ENCODE measurements around the gene COG1.
A peak's percentile ranks its signal among the peaks of the same experiment; 100 is the strongest.

Gene COG1

DNA sequence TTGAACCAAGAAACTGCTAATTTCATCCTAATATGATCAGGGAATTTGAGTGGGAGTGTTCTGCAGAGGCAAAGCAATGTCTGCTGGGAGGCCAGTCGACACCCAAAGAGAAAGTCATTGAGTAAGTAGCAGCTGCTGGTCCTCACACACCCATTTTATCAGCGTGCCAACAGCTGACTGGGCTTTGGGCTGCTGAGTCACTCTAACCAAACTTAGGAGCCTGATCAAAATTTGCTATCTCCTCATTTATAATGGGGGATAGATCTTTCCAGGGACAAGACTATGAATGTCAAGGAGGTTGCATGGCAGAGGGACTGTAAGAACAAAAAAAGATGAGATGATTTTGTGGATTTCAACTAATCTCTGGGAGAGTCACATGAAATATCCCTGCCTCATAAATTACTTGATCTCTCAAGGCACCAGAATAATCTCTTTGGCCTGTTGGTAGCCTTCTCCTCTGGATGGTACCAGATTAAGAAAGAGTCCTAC is 35.9 kb downstream of the COG1 start:
- DNase-seq (ENCODE audit: low read depth), result peak; percentile 77

DNA sequence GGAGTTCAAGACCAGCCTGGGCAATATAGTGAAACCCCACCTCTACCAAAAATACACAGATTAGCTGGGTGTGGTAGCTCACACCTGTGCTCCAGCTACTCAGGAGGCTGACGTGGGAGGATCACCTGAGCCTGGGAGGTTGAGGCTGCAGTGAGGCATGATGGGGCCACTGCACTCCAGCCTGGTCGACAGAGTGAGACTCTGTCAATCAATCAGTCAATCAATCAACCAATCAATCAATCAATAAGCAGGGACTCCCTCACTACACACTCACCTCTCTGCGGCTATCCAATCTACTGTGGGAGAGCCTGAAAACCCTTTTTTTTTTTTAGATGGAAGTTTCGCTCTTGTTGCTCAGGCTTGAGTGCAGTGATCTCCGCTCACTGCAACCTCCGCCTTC is 37.2 kb downstream of the COG1 start:
- no peak for DNase-seq (ENCODE audit: low read depth)

DNA sequence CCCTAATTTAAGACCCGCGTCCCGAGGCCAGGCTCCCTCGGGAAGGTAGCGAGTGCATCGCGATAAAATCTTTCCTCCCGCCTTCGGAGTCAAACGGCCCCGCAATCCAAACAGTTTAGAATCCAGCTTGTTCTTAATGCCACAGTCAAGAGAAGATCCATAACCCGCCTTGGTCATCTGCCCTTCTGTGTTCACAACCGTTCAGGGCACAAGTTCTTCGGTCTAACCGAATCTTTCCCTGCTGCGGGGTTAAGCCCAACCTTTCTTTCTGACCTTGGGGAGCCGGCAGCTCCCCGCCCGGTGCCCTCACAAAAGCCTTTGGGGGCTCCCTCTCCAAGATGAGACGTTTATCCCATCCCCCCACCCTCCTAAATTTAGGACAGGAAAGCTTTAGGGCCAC is 38.5 kb downstream of the COG1 start:
- no peak for DNase-seq (ENCODE audit: low read depth)

DNA sequence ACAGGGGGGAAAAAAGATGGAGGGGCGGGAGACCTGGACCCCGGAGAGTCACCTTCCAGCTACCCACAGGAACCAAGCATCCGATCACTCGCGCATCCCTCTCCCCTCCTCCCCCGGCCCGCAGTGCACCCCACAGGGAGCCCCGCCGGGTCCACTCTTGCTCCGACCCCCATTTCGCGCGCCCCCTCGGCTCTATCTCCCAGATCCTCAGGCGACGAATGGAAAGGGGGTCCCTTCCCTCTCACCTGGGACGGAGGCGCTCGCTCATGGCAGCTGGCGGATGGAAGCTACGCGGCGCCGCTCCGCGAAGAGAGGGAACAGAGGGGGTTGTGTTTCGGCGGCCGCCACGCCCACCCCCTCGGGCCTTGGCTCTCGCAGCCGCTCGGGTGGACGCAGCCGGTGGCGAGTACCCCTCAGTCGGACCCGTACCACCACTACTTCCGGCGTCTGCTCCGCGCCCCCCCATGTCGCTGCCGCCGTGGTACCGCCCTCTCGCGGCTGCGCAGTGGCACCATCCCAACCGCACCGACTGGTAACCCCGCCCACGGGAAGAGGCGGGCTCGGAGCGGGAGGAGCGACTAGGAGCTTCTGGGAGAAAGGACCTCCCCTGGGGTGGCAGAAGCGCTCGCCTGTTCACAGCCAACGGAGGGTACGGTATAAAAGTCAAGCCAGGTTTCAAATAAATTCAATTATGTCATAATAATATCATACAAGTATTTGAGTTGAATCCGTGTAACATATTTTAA is 39.2 kb downstream of the COG1 start:
- DNase-seq (ENCODE audit: low read depth), result peak; percentile 86

DNA sequence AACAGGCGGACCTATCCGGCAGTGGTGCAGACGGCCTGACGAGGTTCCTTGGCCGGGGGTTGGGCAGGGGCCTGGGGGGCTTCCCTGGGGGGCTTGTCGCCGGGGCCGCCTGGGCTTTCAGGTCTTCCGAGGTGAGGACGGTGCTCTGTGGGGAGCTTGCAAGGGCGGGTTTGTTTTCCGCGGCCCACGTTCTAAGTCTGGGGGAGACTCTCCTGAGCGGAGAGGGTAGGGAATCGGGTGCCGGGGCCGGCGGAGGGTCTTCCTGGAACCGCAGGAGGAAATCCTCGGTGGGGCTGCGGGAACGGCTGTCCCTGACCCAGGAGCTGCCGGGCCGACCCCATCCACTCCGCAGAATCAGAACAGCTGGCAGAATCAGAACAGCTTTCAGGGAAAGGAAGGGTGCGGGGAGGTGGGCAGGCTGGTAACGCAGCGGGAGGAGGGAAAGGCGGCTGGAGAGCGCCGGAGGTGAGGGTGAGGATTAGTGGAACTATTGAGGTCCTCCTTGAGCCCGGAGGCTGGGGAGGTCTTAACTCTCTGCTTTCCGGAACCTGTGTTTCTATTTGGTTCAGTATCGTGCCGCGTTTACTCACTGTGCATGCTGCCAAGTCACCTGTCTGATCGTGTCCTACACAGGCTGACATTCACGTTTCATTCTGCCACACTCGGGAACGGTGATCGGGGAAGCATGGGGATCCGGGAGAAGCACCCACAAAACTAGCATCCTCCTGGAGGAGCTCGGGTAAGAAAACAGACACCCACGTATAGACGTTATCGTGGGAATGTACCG is 39.9 kb downstream of the COG1 start:
- peak; percentile 46 for DNase-seq (ENCODE audit: low read depth)

DNA sequence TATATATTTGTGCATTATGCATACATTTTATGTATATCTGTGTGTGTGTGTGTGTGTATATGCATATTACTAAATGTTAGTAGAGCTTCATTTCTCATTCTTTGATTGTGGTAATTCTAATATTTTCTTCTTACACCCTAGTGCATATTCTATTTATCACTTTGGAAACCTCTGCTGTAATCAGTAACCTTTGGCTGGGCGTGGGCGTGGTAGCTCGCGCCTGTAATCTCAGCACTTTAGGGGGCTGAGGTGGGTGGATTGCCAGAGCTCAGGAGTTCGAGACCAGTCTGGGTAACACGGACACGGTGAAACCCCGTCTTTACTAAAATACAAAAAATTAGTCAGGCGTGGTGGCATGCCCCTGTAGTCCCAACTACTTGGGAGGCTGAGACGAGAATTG is 41.9 kb downstream of the COG1 start:
- DNase-seq (ENCODE audit: low read depth), result no peak

DNA sequence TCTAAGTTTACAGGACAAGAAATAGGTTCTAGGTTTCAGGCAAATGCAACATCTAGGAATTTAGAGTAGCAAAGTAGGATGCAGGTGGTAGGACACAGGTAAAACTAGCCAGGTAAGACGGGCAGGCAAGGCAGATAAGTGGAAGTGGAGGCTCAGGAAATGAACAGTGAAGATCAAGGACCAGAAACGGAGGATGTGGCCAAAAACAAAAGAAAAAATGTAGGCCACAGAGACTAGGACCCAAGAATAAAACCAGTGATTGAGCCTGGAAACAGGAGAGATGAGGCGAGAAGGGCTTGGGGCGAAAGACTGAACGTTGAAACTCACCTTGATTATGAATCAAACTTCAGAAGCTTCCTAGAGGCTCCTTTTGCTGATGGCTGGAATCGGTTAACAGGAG is 44.9 kb downstream of the COG1 start:
- no peak for DNase-seq (ENCODE audit: low read depth)

DNA sequence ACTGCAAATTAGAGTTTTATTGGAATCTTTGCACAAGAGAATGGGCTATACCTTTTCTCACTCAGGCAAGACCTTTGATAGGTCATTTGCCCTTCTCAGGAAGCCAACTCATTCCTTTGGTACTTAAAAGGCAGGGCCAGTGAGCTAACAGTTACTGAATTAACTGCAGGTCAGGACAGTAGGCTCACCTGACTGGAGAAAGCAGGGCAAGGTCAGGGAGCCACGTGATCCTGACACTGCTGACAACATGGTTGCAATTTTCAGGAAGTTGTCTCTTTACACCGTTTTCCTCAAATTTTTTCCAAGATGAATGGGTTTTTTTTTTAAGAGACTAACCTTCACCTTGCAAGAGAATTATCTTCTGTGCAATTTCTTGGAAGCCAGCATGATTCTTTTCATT is 47.7 kb downstream of the COG1 start:
- no peak for DNase-seq (ENCODE audit: low read depth)

DNA sequence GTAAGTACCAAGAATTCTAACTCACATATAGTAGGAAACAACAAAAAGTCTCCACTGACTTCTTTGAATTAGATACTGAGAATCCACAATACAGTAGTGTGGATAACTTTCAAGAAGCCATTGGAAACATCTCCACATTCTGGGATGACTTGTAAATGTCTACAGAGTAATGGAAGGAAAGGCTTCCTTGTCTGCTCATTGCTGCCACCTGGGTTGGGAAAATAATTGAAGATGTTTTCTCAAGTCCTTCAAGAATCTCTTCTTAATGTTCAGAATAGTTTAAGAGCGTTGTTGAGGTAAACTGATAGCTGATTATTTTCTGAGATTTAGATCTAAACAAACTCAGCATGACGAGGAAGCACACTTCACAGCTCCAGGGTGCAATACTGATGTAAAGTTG is 54.9 kb downstream of the COG1 start:
- peak; percentile 24 for DNase-seq (ENCODE audit: low read depth)

DNA sequence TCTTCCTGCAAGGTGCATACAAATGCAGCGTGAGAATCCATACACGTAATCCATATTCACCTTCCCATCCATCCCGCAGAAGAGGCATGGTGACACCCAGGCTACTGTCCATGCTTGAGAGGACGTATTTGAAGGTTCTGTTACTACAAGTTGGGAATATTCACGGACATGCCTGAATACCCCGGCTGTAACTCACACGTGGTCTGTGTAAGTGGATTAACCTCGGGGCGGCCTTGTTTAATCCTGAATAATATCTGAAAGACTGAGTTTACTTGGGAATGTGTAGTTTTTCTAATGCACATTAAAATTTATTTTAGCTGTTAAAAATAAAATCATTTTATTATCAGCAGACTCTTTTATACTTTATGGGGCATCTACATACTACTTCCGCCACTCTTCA is 55.7 kb downstream of the COG1 start:
- DNase-seq (ENCODE audit: low read depth), result no peak

DNA sequence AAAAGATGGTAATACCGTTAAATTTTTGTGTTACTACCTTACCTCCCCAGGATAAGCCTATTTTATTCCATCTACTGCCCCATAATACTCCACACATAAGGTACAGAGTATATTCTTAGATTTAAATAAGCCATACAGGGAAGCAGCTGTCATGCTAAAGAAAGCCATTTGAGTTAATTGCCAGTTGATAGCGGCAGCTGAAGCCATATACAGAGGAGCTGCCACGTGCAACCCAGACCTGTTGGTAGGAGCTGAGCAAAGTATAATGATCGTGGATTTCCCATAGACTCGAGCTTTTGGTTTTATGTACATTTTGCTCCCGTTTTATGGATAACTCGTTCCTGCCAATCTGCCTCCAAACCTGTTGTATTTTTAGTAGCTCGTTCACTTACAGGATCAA is 56.8 kb downstream of the COG1 start:
- no peak for DNase-seq (ENCODE audit: low read depth)

DNA sequence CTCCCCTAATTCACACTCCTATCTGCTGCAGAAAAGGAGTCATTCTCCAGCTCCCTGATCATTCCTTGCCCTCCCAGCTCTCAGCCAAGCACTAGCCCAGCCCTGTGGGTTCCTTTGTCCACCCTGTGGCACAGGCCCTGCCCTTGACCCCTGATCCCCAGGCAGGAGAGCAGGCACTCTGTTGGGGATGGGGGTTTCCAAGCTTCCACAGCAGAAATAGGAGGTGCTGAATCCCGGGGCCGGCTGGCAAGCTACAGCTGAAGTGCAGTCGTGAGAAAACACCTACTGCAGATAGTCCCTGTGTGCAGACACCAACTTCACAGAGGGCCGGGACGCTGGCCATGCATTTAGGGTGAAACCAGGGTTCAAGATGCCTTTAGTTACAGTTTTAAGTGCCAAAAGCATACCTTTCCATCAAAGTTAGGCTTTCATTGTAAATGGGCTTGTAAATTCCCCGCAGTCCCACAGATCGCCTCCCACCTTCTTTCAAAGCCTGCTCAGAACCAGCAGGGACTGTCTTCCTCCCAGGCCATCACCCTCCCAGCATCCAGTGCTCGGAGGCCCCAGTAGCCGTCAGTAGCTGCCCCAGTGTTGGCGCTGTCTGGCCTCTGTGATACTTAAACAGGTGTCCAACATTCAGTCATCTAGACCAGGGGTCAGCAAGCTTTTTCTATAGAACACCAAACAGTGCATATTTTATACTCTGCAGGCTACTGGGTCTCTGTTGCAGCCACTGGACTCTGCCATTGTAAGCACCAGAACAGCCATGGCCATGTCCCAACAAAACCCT is 58.2 kb downstream of the COG1 start:
- DNase-seq (ENCODE audit: low read depth), result no peak

DNA sequence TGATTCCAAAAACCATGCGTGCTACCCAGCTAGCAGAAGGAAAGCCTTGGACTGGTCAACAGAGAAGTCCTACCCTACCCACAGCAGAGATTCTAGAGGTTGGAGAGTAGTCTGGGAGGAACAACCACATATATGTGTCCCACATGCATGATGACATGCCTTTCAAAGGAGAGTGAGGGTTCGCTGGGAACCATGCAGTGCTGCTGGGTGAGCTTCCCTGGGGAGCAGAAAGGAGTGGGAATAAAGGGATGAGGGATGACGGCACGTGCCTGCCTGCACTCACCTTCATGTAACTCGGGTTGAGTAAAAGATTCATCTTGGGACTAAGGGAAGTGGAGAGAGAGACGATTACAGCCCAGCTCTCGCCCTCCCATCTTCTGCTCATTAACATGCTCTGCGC is 59.0 kb downstream of the COG1 start:
- no peak for DNase-seq (ENCODE audit: low read depth)

DNA sequence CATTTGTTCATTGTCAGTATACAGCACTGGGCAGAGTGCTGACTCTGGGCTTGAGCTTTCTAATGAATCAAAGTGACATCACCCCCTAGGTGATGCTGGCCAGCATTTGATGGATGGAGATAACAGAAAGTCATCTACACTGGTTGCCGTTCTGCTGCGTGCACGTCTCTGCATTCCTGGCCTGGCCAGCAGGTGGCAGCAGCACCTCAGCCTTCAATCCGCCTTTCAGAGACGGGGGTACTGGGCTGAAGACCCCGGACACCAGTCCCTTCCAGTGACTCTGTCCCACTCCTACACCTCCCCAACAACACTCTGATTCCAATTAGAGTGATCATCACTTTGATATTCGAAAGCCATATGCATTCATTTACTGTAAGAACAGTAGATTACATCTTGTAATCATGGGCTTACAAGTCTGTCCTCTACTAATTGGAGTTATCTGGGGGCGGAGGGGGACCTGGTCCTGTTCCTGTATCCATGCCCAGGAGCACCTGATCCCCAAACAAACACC is 62.9 kb downstream of the COG1 start:
- peak; percentile 27 for DNase-seq (ENCODE audit: low read depth)

DNA sequence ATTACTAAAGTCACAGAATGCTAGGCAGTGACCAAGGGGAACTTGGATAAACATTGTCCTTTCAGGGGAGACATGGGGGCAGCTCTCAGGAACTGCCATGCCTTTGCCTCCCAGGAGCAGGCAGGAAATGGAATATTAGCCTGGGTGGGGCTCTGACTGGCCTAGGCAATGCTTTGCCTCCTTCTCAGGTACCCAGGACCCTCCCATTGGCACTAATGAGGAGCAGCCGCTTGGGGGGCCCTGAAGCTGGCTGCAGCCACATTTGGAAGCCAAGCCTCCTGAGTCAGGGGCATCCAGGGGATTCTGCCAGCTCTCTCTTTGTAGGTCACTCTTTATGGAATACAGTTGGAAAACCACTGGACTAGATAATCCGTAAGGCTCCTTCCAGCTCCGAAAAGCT is 63.4 kb downstream of the COG1 start:
- DNase-seq (ENCODE audit: low read depth), result no peak

DNA sequence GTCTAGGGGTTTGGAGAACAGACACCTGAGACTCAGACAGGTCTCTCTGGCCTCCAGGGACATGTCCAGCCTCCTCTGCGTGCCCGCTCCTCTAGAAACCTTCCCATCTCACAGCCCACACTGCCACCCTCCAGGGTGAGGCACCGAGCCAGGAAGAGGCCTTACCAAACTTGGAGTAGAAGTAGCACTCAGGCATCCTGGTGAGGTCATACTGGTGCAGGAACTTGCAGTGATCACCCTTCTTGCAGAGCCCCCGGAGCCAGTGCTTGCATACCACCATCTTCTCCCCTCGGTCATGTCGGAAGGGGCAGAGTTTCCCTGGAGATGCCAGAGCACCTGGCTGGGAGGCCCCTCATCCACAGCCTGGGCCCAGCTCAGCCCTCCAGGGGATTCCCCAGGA is 64.7 kb downstream of the COG1 start:
- DNase-seq (ENCODE audit: low read depth), result no peak
